IPS-NIHi7 (cell line): Measurements from ENCODE around the gene GDF2.

ENCODE experiments used
- DNase-seq: peaks from one replicate; pipeline ENCODE4 v3.0.0; 2012; ENCODE audit warnings: mixed read lengths; ENCODE audit errors: extremely low spot score

The GDF2 gene

GRCh38 chr10:47368431-47369180, 46.4 kb downstream of the GDF2 start:
- DNase-seq = no peak

- DNase-seq = no peak
These were observed 47.1 kb downstream of the GDF2 start for GRCh38 chr10:47369251-47369894.

GRCh38 chr10:47370015-47370767, 47.9 kb downstream of the GDF2 start:
- DNase-seq = no peak

- DNase-seq = no peak
These were observed 48.6 kb downstream of the GDF2 start for GRCh38 chr10:47370878-47371277.

GRCh38 chr10:47371629-47372485, 49.6 kb downstream of the GDF2 start:
- DNase-seq = no peak

GRCh38 chr10:47372726-47373125, 50.5 kb downstream of the GDF2 start:
- DNase-seq = no peak

- no peak for DNase-seq
These were observed 52.6 kb downstream of the GDF2 start for GRCh38 chr10:47374611-47375536.

- DNase-seq = no peak
These were observed 54.4 kb downstream of the GDF2 start for GRCh38 chr10:47376522-47377220.
